Activated CD8-positive, alpha-beta memory T cell treated with anti-CD3 and anti-CD28 coated beads, Interleukin-2, amount 10 ng/mL, durations not matched to agents 7 days and 5 days (primary cell): ENCODE data around the gene BPTF. TPM values are rescaled to one million over a fixed set of nuclear protein-coding genes. Genes with fewer than 3 reads are reported as not detected.
"Not testable (repeated sequence)": the region's sequence is repeated elsewhere in the genome, so short reads cannot be mapped to it uniquely, and the experiment has no call there.

ENCODE experiments used
- ATAC-seq: fragments of 150-1000 bp; cut with Tn5 transposase; one replicate; pipeline ENCODE4 v1.10.0; 2021; ENCODE audit warnings: moderate library complexity
- CTCF ChIA-PET: fragments of 350-600 bp; sonication (Branson Sonifier 250); formaldehyde crosslinking; loops from one replicate; lab custom pipeline; 2021; ENCODE audit warnings: antibody characterized with exemption; lab: Charles Lee
- DNase-seq: peaks from one replicate; pipeline ENCODE4 v3.0.0-alpha.2; 2020
- H3K27ac Mint-ChIP-seq: one replicate; pipeline ENCODE4 v1.8.0; 2021; ENCODE audit warnings: mild to moderate bottlenecking, mixed read lengths
- H3K27me3 Mint-ChIP-seq: one replicate; pipeline ENCODE4 v1.8.0; 2021; ENCODE audit warnings: mixed read lengths
- H3K36me3 Mint-ChIP-seq: one replicate; pipeline ENCODE4 v1.8.0; 2021; ENCODE audit warnings: mild to moderate bottlenecking, mixed read lengths
- H3K4me1 Mint-ChIP-seq: one replicate; pipeline ENCODE4 v1.8.0; 2021; ENCODE audit warnings: mixed read lengths
- H3K4me3 Mint-ChIP-seq: one replicate; pipeline ENCODE4 v1.8.0; 2021; ENCODE audit warnings: mild to moderate bottlenecking, moderate library complexity, mixed read lengths
- H3K9me3 Mint-ChIP-seq: one replicate; pipeline ENCODE4 v1.8.0; 2022; ENCODE audit warnings: low read depth, mixed read lengths
- total RNA-seq, 2 experiments: library from RNA; stranded (reverse); gene quantifications; one replicate each; pipeline ENCODE4 v1.2.3, GENCODE V29; 2021

Gene BPTF
- total RNA-seq, 2 experiments from 2014 or later, result 89.3 to 101 TPM

DNA sequence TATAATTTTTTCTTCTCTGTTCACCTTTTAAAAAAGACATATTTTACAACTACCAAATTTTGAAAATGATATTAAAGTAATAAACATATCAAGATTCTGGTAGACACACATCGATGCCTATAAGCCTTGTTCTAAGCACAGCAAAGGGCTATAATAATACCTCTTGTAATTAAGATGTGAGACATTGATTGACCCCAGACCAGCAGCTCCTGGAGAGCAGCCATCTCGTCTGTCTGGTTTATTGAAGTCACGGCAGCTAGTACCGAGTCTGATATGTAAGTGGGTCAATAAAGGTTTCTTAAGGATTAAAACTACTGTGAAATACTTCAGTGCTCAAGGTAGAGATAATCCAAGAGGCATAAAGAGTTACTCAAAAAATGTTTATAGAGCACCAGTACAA lies 94.9 kb downstream of the BPTF start:
- Mint-ChIP-seq H3K4me1 (peaks cover 4% of the 10 kb centered on the region), H3K9me3 (no peaks in the 10 kb centered on the region), H3K36me3 (peaks cover 22% of the 10 kb centered on the region), H3K27me3 (no peaks in the 10 kb centered on the region), H3K27ac (no peak overlapping the region), H3K4me3 (no peak overlapping the region)
- CTCF ChIA-PET, result interaction anchor here (0.7 kb wide), 1 partner anchor 9 kb away, joined by 3 read pairs; no protein-coding TSS in a partner anchor
- no peak for ATAC-seq
- no peak for DNase-seq

DNA sequence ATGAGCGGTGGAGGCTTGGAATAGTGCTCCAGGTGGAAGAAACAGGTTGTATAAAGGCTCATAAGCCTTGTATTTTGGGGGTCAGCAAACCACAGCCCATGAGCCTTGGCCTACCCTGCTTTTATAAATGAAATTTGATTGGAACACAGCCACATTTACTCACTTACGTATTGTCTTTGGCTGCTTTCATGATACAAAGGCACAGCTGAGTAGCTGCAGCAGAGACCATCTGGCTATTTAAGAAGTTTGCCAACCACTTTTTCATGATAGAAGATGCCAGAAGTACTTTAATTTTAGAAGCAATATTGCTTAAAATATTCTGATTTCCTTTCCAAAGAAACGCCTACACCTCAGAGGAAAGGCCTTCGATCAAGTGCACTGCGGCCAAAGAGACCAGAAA lies 97.2 kb downstream of the BPTF start:
- Mint-ChIP-seq H3K27ac (no peak overlapping the region), H3K4me1 (no peaks in the 10 kb centered on the region), H3K36me3 (peaks cover 19% of the 10 kb centered on the region), H3K9me3 (no peaks in the 10 kb centered on the region), H3K4me3 (no peak overlapping the region), H3K27me3 (no peaks in the 10 kb centered on the region)
- DNase-seq (no peak), ATAC-seq (no peak)
- CTCF ChIA-PET, result no interaction called here

DNA sequence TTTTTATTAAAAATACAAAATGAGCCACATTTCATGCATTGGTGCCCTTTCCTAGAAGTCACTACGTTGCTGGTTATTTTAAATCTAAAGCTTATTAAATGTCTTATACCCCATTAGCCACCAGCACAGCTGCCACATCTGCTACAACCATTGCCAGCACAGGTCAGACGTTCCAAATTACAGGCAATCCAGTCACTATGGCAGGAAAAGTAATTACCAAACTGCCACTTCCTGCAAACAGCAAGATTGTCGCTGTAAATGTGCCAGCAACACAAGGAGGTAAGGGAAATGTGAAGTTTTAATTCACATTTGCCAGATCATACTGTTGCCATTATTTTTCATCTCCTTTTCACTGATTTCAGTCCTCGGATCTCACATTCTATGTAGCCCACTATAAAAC lies 103.5 kb downstream of the BPTF start:
- CTCF ChIA-PET, H3K4me1 Mint-ChIP-seq, H3K27ac Mint-ChIP-seq, DNase-seq, ATAC-seq, H3K4me3 Mint-ChIP-seq, H3K27me3 Mint-ChIP-seq, H3K9me3 Mint-ChIP-seq: not testable (repeated sequence)
- H3K36me3 Mint-ChIP-seq, result peaks cover 31% of the 10 kb centered on the region

DNA sequence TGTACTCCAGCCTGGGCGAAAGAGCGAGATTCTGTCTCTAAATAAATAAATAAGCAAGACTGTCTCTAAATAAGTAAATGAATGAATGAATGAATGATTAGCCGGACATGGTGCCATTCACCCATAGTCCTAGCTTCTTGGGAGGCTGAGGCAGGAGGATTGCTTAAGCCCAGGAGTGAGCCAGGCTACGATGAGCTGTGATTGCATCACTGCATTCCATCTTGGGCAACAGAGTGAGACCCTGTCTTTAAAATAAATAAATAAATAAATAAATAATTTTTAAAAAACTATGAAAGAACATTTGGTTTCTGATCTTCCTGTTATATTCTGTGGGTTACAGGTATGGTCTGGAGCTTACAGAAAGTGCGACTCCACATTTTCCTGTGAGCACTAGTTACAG lies 105.9 kb downstream of the BPTF start:
- Mint-ChIP-seq H3K4me1 (no peaks in the 10 kb centered on the region), H3K36me3 (peaks cover 27% of the 10 kb centered on the region), H3K27ac (no peak overlapping the region), H3K4me3 (no peak overlapping the region), H3K27me3 (no peaks in the 10 kb centered on the region), H3K9me3 (no peaks in the 10 kb centered on the region)
- ATAC-seq (no peak), DNase-seq (no peak)
- CTCF ChIA-PET, result interaction anchor here (1.0 kb wide), 1 partner anchor 80 kb away, joined by 4 read pairs; no protein-coding TSS in a partner anchor

DNA sequence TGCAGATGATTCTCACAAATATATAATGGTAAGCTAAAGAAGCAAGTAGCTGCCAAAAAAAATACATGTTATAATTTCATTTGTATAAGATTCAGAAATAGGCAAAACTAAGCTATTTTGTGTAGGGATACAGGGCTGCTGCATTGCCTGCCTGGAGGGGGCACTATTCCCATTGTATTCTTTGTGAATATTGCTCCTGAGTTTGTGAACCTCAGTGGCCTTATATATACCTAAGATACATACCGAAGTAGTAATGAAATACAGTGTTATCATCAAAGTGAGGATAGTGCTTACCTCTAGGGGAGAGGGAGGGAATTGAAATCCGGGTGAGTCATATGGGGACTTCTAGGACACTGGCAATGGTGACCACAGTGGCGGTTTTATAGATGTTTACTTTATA lies 117.5 kb downstream of the BPTF start:
- Mint-ChIP-seq H3K27me3 (no peaks in the 10 kb centered on the region), H3K36me3 (peaks cover 49% of the 10 kb centered on the region), H3K9me3 (no peaks in the 10 kb centered on the region), H3K4me1 (no peaks in the 10 kb centered on the region), H3K4me3 (no peak overlapping the region), H3K27ac (no peak overlapping the region)
- no peak for ATAC-seq
- no peak for DNase-seq
- CTCF ChIA-PET, result interaction anchor here (0.6 to 1.3 kb wide), 6 partner anchors 17 to 137 kb away, joined by 3 to 6 read pairs (median 4); no protein-coding TSS in a partner anchor

DNA sequence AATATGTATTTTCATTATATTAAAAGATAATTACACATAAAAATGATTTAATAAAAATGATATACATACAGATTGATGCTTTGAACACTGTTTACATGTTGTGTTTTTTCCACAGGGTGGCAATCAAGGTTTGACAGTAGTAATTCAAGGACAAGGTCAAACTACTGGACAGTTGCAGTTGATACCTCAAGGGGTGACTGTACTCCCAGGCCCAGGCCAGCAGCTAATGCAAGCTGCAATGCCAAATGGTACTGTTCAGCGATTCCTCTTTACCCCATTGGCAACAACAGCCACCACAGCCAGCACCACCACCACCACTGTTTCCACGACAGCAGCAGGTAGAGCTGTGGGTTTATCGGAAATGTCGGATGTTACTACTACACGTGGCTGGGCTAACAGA lies 118.7 kb downstream of the BPTF start:
- Mint-ChIP-seq H3K9me3 (no peaks in the 10 kb centered on the region), H3K27ac (no peak overlapping the region), H3K36me3 (peaks cover 50% of the 10 kb centered on the region), H3K4me1 (no peaks in the 10 kb centered on the region), H3K27me3 (no peaks in the 10 kb centered on the region), H3K4me3 (no peak overlapping the region)
- ATAC-seq (no peak), DNase-seq (no peak)
- CTCF ChIA-PET, result interaction anchor here (0.6 to 1.3 kb wide), 2 partner anchors 38 to 229 kb away, joined by 3 to 4 read pairs; no protein-coding TSS in a partner anchor

DNA sequence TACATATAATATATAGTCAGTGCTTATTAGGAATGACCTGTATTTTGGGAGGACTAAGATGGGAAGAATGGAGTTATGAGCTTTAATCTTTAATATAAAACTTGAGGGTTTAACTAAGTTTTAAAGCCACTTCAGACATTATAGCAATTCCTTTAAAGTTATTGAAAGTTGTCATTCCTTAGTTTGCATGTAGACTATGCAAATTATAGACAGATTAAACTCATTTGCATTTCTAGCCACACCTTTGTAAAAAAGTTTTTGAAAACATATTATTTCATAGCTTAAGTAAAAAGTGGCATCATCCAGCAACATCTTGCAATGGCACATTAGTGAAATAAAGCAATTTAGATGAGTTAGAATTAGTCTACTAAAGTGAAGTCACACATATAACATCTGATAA lies 121.2 kb downstream of the BPTF start:
- Mint-ChIP-seq H3K36me3 (peaks cover 41% of the 10 kb centered on the region), H3K27ac (no peak overlapping the region), H3K9me3 (no peaks in the 10 kb centered on the region), H3K4me3 (no peak overlapping the region), H3K27me3 (no peaks in the 10 kb centered on the region), H3K4me1 (no peaks in the 10 kb centered on the region)
- ATAC-seq (no peak), DNase-seq (no peak)
- CTCF ChIA-PET, result interaction anchor here (0.8 to 1.1 kb wide), 3 partner anchors 14 to 16 kb away, joined by 3 read pairs; no protein-coding TSS in a partner anchor

DNA sequence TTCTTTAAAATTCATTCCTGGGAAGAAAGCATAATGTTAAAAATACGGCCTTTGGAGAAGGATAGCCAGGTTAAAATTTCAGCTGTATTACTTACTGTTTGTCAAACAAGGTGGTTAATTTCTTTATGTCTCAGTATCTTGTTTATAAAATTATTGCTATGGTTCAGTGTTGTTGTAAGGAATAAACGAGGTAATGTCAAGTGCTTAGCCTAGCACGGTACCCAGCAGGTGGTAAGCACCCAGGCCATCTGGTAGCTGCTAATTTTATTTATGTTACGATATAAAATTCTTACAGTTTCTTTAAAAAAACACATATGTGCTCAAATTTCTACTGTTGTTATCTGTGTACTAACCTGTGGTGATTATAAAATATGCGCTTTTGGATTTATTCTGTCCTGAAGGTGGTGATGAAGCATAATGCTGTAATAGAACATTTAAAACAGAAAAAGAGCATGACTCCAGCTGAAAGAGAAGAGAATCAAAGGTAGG lies 122.1 kb downstream of the BPTF start:
- Mint-ChIP-seq H3K4me1 (no peaks in the 10 kb centered on the region), H3K4me3 (no peak overlapping the region), H3K27ac (no peak overlapping the region), H3K36me3 (peaks cover 35% of the 10 kb centered on the region), H3K9me3 (no peaks in the 10 kb centered on the region), H3K27me3 (no peaks in the 10 kb centered on the region)
- CTCF ChIA-PET, result no interaction called here
- no peak for ATAC-seq
- no peak for DNase-seq

DNA sequence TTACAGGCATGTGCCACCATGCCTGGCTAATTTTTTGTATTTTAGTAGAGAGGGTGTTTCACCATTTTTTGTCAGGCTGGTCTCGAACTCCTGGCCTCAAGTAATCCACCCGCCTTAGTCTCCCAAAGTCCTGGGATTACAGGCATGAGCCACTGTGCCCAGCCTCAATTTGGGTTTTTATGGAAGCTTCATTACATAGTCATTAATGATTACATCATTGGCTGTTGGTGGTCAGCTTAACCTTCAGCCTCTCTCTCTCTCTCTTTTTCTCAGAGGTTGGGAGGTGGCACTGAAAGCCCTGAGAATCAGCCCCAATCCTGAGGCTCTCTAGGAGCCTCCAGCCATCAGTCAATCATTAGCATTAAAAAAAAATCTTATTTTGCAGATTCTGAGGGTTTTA lies 125.6 kb downstream of the BPTF start:
- H3K4me3 Mint-ChIP-seq, result no peak overlapping the region
- DNase-seq (no peak), ATAC-seq (no peak)
- CTCF ChIA-PET, result no interaction called here
- H3K9me3 Mint-ChIP-seq, result no peaks in the 10 kb centered on the region
- H3K36me3 Mint-ChIP-seq, result peaks cover 23% of the 10 kb centered on the region
- no peaks in the 10 kb centered on the region for H3K27me3 Mint-ChIP-seq
- no peaks in the 10 kb centered on the region for H3K4me1 Mint-ChIP-seq
- no peak overlapping the region for H3K27ac Mint-ChIP-seq

DNA sequence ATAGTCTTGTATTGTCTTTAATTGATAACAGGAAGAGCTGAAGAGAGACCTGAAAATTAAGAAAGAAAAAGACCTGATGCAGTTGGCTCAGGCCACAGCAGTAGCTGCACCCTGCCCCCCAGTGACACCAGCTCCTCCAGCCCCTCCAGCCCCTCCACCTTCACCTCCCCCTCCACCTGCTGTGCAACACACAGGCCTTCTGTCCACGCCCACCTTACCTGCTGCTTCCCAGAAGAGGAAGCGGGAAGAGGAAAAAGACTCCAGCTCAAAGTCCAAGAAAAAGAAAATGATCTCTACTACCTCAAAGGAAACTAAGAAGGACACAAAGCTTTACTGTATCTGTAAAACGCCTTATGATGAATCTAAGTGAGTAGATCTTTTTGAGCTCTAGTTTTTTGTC lies 134.2 kb downstream of the BPTF start:
- peaks cover 8% of the 10 kb centered on the region for H3K4me1 Mint-ChIP-seq
- H3K9me3 Mint-ChIP-seq, result no peaks in the 10 kb centered on the region
- H3K27ac Mint-ChIP-seq, result peak overlapping the region; percentile 9
- no peaks in the 10 kb centered on the region for H3K27me3 Mint-ChIP-seq
- CTCF ChIA-PET, result interaction anchor here (0.9 to 2.9 kb wide), 7 partner anchors 9 to 159 kb away, joined by 3 to 7 read pairs (median 5); partner anchors contain the start of gene C17orf58
- peaks cover 16% of the 10 kb centered on the region for H3K36me3 Mint-ChIP-seq
- ATAC-seq, result no peak
- H3K4me3 Mint-ChIP-seq, result no peak overlapping the region
- no peak for DNase-seq

DNA sequence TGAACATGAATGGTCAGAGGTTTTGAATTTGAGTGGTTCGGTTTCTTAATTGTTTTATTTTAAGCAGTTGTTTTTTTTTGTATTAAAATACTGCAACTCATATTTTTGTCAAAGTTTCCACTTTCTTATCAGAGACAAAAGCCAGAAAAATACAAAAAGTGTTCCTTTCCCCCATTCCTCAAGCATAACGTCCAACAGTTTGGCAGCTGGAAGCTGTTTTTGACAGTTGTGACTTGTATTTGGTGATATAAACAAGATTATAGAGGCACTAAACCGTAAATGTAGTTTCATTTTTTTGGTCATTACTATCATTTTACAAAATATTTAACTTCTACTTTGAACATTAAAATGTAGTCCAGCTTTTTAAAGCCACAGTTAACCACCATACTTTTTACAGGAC lies 135.0 kb downstream of the BPTF start:
- not testable (repeated sequence) for H3K9me3 Mint-ChIP-seq, DNase-seq, ATAC-seq, H3K27ac Mint-ChIP-seq, H3K27me3 Mint-ChIP-seq, H3K4me3 Mint-ChIP-seq, H3K4me1 Mint-ChIP-seq
- peaks cover 17% of the 10 kb centered on the region for H3K36me3 Mint-ChIP-seq
- CTCF ChIA-PET, result interaction anchor here (0.6 to 2.9 kb wide), 6 partner anchors 9 to 160 kb away, joined by 3 to 7 read pairs (median 5); partner anchors contain the start of gene C17orf58

DNA sequence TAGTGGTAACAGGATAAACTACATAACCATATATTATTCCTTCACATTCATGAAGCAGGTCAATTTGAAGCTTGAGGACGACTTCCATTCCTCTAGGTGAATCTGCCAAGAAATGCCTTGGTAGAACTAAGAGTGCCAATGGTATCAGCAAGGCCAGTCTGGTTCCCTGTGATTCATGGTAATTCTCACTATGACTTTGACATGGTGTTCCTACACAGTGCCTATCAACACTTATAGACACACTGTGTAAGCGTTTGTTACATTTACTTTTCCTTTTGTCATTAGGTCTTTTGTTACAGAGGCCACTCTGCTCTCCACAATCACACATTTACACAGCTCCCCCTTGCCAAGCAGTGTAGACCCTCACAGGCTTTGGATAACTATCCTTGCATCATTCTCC lies 136.9 kb downstream of the BPTF start:
- CTCF ChIA-PET, result interaction anchor here (1.0 to 1.3 kb wide), 2 partner anchors 13 to 57 kb away, joined by 3 read pairs; no protein-coding TSS in a partner anchor
- H3K9me3 Mint-ChIP-seq, H3K27me3 Mint-ChIP-seq, ATAC-seq, H3K4me3 Mint-ChIP-seq, DNase-seq, H3K4me1 Mint-ChIP-seq: not testable (repeated sequence)
- Mint-ChIP-seq H3K27ac (peak overlapping the region; percentile 36), H3K36me3 (peaks cover 24% of the 10 kb centered on the region)

DNA sequence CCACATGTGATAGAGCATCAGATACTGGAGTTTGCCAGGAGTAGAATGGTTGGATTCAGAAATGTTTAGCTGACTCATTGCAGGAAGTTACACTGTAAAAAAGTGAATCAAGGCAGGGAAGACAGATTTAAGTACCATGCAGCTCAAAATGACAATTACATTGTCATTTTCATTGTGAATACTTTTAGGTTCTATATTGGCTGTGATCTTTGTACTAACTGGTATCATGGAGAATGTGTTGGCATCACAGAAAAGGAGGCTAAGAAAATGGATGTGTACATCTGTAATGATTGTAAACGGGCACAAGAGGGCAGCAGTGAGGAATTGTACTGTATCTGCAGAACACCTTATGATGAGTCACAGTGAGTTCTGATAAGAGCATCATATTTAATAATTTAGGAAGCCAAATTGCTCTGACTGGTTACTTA lies 137.9 kb downstream of the BPTF start:
- H3K9me3 Mint-ChIP-seq, H3K4me3 Mint-ChIP-seq, H3K27me3 Mint-ChIP-seq, H3K4me1 Mint-ChIP-seq: not testable (repeated sequence)
- CTCF ChIA-PET, result interaction anchor here (0.9 to 1.3 kb wide), 3 partner anchors 15 to 56 kb away, joined by 3 read pairs; no protein-coding TSS in a partner anchor
- DNase-seq (peak; percentile 79), ATAC-seq (peak; percentile 85)
- Mint-ChIP-seq H3K27ac (peak overlapping the region; percentile 77), H3K36me3 (peaks cover 25% of the 10 kb centered on the region)

DNA sequence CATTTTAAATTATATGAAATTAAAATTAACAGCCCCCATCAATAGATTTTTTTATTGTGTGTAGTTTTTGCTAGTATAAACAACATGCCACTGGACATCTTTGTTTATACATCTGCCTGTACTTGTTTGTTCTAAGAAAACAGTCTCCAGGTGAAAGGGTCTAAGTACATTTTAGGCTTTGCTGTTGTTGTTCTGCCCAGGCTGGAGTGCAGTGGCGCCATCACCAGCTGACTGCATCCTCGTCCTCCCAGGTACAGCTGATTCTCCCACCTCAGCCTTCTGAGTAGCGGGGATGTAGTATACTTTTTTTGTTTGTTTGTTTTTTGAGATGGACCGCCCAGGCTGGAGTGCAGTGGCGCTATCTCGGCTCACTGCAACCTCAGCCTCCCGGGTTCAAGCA lies 145.5 kb downstream of the BPTF start:
- DNase-seq (no peak), ATAC-seq (no peak)
- Mint-ChIP-seq H3K27me3 (no peaks in the 10 kb centered on the region), H3K27ac (no peak overlapping the region), H3K4me1 (no peaks in the 10 kb centered on the region), H3K9me3 (no peaks in the 10 kb centered on the region), H3K36me3 (peaks cover 17% of the 10 kb centered on the region), H3K4me3 (no peak overlapping the region)
- CTCF ChIA-PET, result no interaction called here
